Heart left ventricle (tissue), 16 donors: ENCODE results near the gene PITHD1. TPM values are rescaled to one million over a fixed set of nuclear protein-coding genes. Genes with fewer than 3 reads are reported as not detected.

Experiments used
- ATAC-seq, 4 donors: fragments of 200-7000 bp; cut with Tn5 transposase; one replicate each; pipeline ENCODE4 v1.9.1; 2020 to 2022; ENCODE audit warnings: moderate library complexity in 4 of 4, mild to moderate bottlenecking in 3 of 4, moderate number of reproducible peaks in 1 of 4
- DNase-seq, 5 donors: peaks; one replicate each; pipeline ENCODE4 v3.0.0-alpha.2; 2020
- H3K27ac ChIP-seq, 12 donors: fragments of 200-600 bp; sonication (generic) in 4 of 12; one replicate each; pipeline versions ENCODE4 v1.5.0 to v1.8.0; 2016 to 2022; ENCODE audit warnings: mild to moderate bottlenecking in 2 of 12
- H3K27me3 ChIP-seq, 9 donors: fragments of 200-600 bp; sonication (generic) in 2 of 9; one replicate each; pipeline versions ENCODE4 v1.5.1 to v1.8.0; 2016 to 2022; ENCODE audit warnings: mild to moderate bottlenecking in 3 of 9
- H3K36me3 ChIP-seq, 9 donors: fragments of 200-600 bp; sonication (generic) in 2 of 9; one replicate each; pipeline versions ENCODE4 v1.5.0 to v1.8.0; 2018 to 2022; ENCODE audit warnings: mild to moderate bottlenecking in 2 of 9
- H3K4me1 ChIP-seq, 12 donors: fragments of 200-600 bp; sonication (generic) in 4 of 12; one replicate each; pipeline versions ENCODE4 v1.5.0 to v1.8.0; 2016 to 2022; ENCODE audit warnings: mild to moderate bottlenecking in 3 of 12
- H3K4me3 ChIP-seq, 12 donors: fragments of 200-600 bp; sonication (generic) in 4 of 12; one replicate each; pipeline versions ENCODE4 v1.5.0 to v1.8.0; 2017 to 2022; ENCODE audit warnings: mild to moderate bottlenecking in 9 of 12, moderate library complexity in 4 of 12
- H3K9me3 ChIP-seq, 12 donors: fragments of 200-600 bp; sonication (generic) in 4 of 12; one replicate each; pipeline versions ENCODE4 v1.5.0 to v1.8.0; 2016 to 2022; ENCODE audit warnings: mild to moderate bottlenecking in 1 of 12
- CTCF ChIP-seq, 12 donors: fragments of 200-600 bp; sonication (generic) in 4 of 12; IDR thresholded peaks; one replicate each; pipeline versions ENCODE4 v1.5.0 to v1.8.0; 2018 to 2022; ENCODE audit warnings: antibody characterized with exemption in 12 of 12, mild to moderate bottlenecking in 5 of 12
- POLR2A ChIP-seq, 2 donors: fragments of 450-650 bp; IDR thresholded peaks; one replicate each; pipeline ENCODE4 v1.6.1; 2017; ENCODE audit warnings: antibody characterized with exemption in 2 of 2, mild to moderate bottlenecking in 2 of 2, moderate library complexity in 2 of 2
- WGBS, 4 donors: extraction: QIAGEN DNeasy Blood & Tissue Kit in 2 of 4; methylation state at CpG; one replicate each; pipeline versions ENCODE4 v1.1.5 to v1.1.7; 2013 to 2018; 5-methylcytosine and 5-hydroxymethylcytosine counted together
- intact Hi-C, 10 donors: fragments of 100-400 bp; cut with DNase I; formaldehyde crosslinking; loops; one replicate each; pipeline versions ENCODE4 v1.11.1 to v1.14.2; 2022
- polyA plus RNA-seq, 2 donors: library from polyadenylated mRNA; stranded (reverse); fragments of 200-250 nt; gene quantifications; one replicate each; pipeline ENCODE4 v1.2.3, GENCODE V29; 2013
- total RNA-seq, 9 donors: library from RNA; depleted of rRNA in 2 of 9; stranded (reverse); fragments of >200 nt in 2 of 9; fragmentation: NEBNext Ultra II Directional in 3 of 9; extraction: Animal tissue kit (Norgen Biotek cat#: 25700) in 3 of 9; gene quantifications; one replicate each; pipeline versions ENCODE4 v1.1.0 to v1.2.4, GENCODE V29; 2016 to 2023
- donor health status: ischemic (EF 13 %, LVEDD 7.1; RV severe dilation, severe dysfunction).
- donor health status: healthy with polysubstance abuse.
- donor health status: DM: no; HTN: yes; CAD: no.
- donor health status: DM: no; HTN: no; CAD: no.
- donor health status: ischemic (EF 25% LVEDD 6.9; RV normal size, moderate dysfunction).
- donor health status: ischemic (EF 25% LVEDD 5.7; RV mildly dilated, moderate dysfunction).
- donor health status: healthy.
- donor health status: DM: yes; HTN: yes; CAD: no.
- donor health status: ischemic (EF 35%, LVEDD 5.7; RV mildly dilated, moderate dysfunction).
- donor health status: nonischemic (EF 11% LVEDD 7.7; RV severe dilation, severe dysfunction).
- donor health status: DM: yes; HTN: yes; CAD: no.
- donor health status: PGD.
- donor health status: ischemic (EF 29% LVEDD 5.4; RV normal size, mild dysfunction).
- donor health status: nonischemic (EF 23%, LVEDD 6.1; RV moderate dilation, normal function).

Gene PITHD1
- total and polyA plus RNA-seq, 11 donors: 31.8 to 86.4 (median 46.2) TPM

- H3K36me3 ChIP-seq: peaks cover 0 to 18% (median 6%) of the 10 kb centered on the region in 9 donors
- peaks cover 4 to 45% (median 25%) of the 10 kb centered on the region in 12 donors for H3K4me1 ChIP-seq
- H3K27me3 ChIP-seq: no peaks in the 10 kb centered on the region
- peak within 1 kb of the TSS; percentile 84 to 100 (median 96) for H3K4me3 ChIP-seq
- peak; percentile 66 to 97 (median 94) for ATAC-seq
- intact Hi-C loops: loop anchor here in 1 of 10 donors (5.0 kb wide), 1 partner anchor 51 kb away; the partner anchor contains the start of gene RPL11
- H3K27ac ChIP-seq: peak within 1 kb of the TSS; percentile 88 to 97 (median 94)
- peak; percentile 77 to 90 (median 84) for DNase-seq
- WGBS, 4 donors: 0% methylated on average over 35 to 119 of the region's 119 CpGs
- no peaks in the 10 kb centered on the region for H3K9me3 ChIP-seq
- TF ChIP-seq POLR2A (IDR thresholded peaks at IDR 0.05): peak in 1 of 2 donors; percentile 73
- TF ChIP-seq CTCF (IDR thresholded peaks at IDR 0.05): no peak
Measured at GRCh38 chr1:23743287-23744152, 34.7 kb upstream of the PITHD1 start, which contains the start of gene ELOA. Gene ELOA (plus strand): TSS chr1:23743471. CDS start chr1:23743504, 33 bp downstream.

GRCh38 chr1:23745515-23745914, 32.7 kb upstream of the PITHD1 start:
- Histone ChIP-seq H3K4me1 (peaks cover 4 to 45% (median 25%) of the 10 kb centered on the region in 12 donors), H3K9me3 (no peaks in the 10 kb centered on the region), H3K4me3 (peak overlapping the region in 2 of 12 donors; percentile 10 to 99), H3K27ac (no peak overlapping the region), H3K36me3 (peaks cover 0 to 38% (median 13%) of the 10 kb centered on the region in 9 donors), H3K27me3 (no peaks in the 10 kb centered on the region)
- no peak for TF ChIP-seq POLR2A (IDR thresholded peaks at IDR 0.05)
- peak in 7 of 12 donors; percentile 14 to 43 (median 20) for TF ChIP-seq CTCF (IDR thresholded peaks at IDR 0.05)
- ATAC-seq: no peak
- intact Hi-C loops: loop anchor here in 1 of 10 donors (5.0 kb wide), 1 partner anchor 48 kb away; no protein-coding TSS in a partner anchor
- DNase-seq: no peak
- WGBS, 4 donors: 23 to 50% (median 39%) methylated on average over 1 of the region's 1 CpG

- WGBS, 4 donors: 68 to 80% (median 75%) methylated on average over 3 of the region's 3 CpGs
- peaks cover 0 to 63% (median 38%) of the 10 kb centered on the region in 9 donors for H3K36me3 ChIP-seq
- H3K27me3 ChIP-seq: no peaks in the 10 kb centered on the region
- no peak overlapping the region for H3K27ac ChIP-seq
- H3K9me3 ChIP-seq: no peaks in the 10 kb centered on the region
- intact Hi-C loops: loop anchor here in 1 of 10 donors (5.0 kb wide), 1 partner anchor 51 kb away; no protein-coding TSS in a partner anchor
- TF ChIP-seq POLR2A (IDR thresholded peaks at IDR 0.05): no peak
- TF ChIP-seq CTCF (IDR thresholded peaks at IDR 0.05): no peak
- no peak for ATAC-seq
- no peak for DNase-seq
- H3K4me1 ChIP-seq: peaks cover 0 to 52% (median 24%) of the 10 kb centered on the region in 12 donors
- no peak overlapping the region for H3K4me3 ChIP-seq
Measured at GRCh38 chr1:23748016-23748415, 30.2 kb upstream of the PITHD1 start.
